Measurements from ENCODE around the gene SOX2. TPM values are rescaled to one million over a fixed set of nuclear protein-coding genes. Genes with fewer than 3 reads are reported as not detected.

SOX2 gene
- total RNA-seq, 2 donors from 2014 or later: 0.33 to 1.3 TPM

GRCh38 chr3:181699171-181699903 lies 12.4 kb upstream of the SOX2 start:
- Histone ChIP-seq H3K36me3 (replicated peaks in 1 of 2; ENCODE audit: insufficient read depth in 1 of 2, low read depth in 2 of 2) (no peaks in the 10 kb centered on the region), H3K27me3 (peaks cover 13 to 74% of the 10 kb centered on the region in 2 donors), H3K4me1 (peaks cover 27% of the 10 kb centered on the region), H3K9me3 (no peaks in the 10 kb centered on the region), H3K4me3 (no peak overlapping the region), H3K27ac (no peak overlapping the region)
- ATAC-seq: no peak
- no peak for DNase-seq
- WGBS, 2 donors: 15 to 23% methylated on average over 14 of the region's 14 CpGs
- TF ChIP-seq, protein P1, sequence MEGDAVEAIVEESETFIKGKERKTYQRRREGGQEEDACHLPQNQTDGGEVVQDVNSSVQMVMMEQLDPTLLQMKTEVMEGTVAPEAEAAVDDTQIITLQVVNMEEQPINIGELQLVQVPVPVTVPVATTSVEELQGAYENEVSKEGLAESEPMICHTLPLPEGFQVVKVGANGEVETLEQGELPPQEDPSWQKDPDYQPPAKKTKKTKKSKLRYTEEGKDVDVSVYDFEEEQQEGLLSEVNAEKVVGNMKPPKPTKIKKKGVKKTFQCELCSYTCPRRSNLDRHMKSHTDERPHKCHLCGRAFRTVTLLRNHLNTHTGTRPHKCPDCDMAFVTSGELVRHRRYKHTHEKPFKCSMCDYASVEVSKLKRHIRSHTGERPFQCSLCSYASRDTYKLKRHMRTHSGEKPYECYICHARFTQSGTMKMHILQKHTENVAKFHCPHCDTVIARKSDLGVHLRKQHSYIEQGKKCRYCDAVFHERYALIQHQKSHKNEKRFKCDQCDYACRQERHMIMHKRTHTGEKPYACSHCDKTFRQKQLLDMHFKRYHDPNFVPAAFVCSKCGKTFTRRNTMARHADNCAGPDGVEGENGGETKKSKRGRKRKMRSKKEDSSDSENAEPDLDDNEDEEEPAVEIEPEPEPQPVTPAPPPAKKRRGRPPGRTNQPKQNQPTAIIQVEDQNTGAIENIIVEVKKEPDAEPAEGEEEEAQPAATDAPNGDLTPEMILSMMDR (IDR thresholded peaks at IDR 0.05): no peak
- TF ChIP-seq POLR2A (IDR thresholded peaks at IDR 0.05): no peak
- intact Hi-C loops (cut with DNase I): no loop called here

- 10% methylated on average over 17 of the region's 17 CpGs for WGBS, 2 donors
- Histone ChIP-seq H3K4me1 (peaks cover 22% of the 10 kb centered on the region), H3K4me3 (no peak overlapping the region), H3K9me3 (no peaks in the 10 kb centered on the region), H3K36me3 (replicated peaks in 1 of 2; ENCODE audit: insufficient read depth in 1 of 2, low read depth in 2 of 2) (no peaks in the 10 kb centered on the region), H3K27me3 (peaks cover 13 to 77% of the 10 kb centered on the region in 2 donors), H3K27ac (no peak overlapping the region)
- ATAC-seq: peak; percentile 74
- peak; percentile 68 to 72 (median 70) for DNase-seq
- TF ChIP-seq POLR2A (IDR thresholded peaks at IDR 0.05): no peak
- TF ChIP-seq, protein P1 (IDR thresholded peaks at IDR 0.05): peak; percentile 75 to 93 (median 82)
- intact Hi-C loops (cut with DNase I): no loop called here
Measured at GRCh38 chr3:181700168-181701087, 11.3 kb upstream of the SOX2 start.

GRCh38 chr3:181701096-181701495 lies 10.6 kb upstream of the SOX2 start:
- 5 to 6% methylated on average over 5 of the region's 5 CpGs for WGBS, 2 donors
- H3K4me3 ChIP-seq: no peak overlapping the region
- H3K27ac ChIP-seq: no peak overlapping the region

GRCh38 chr3:181703601-181704420 lies 7.9 kb upstream of the SOX2 start:
- no peak overlapping the region for H3K27ac ChIP-seq
- ATAC-seq: no peak
- no peak overlapping the region for H3K4me3 ChIP-seq
- H3K4me1 ChIP-seq: peaks cover 10% of the 10 kb centered on the region
- DNase-seq: no peak
- H3K9me3 ChIP-seq: no peaks in the 10 kb centered on the region
- TF ChIP-seq, protein P1 (IDR thresholded peaks at IDR 0.05): no peak
- TF ChIP-seq POLR2A (IDR thresholded peaks at IDR 0.05): no peak
- 7 to 8% methylated on average over 30 to 44 of the region's 44 CpGs for WGBS, 2 donors
- H3K27me3 ChIP-seq: peaks cover 13 to 62% of the 10 kb centered on the region in 2 donors
- intact Hi-C loops (cut with DNase I): no loop called here
- no peaks in the 10 kb centered on the region for H3K36me3 ChIP-seq (replicated peaks in 1 of 2; ENCODE audit: insufficient read depth in 1 of 2, low read depth in 2 of 2)

More at GRCh38 chr3:181701096-181701495, 10.6 kb upstream of the SOX2 start:
- intact Hi-C loops (cut with DNase I): no loop called here
- Histone ChIP-seq H3K9me3 (no peaks in the 10 kb centered on the region), H3K4me1 (peaks cover 15% of the 10 kb centered on the region), H3K27me3 (peaks cover 13 to 72% of the 10 kb centered on the region in 2 donors), H3K36me3 (replicated peaks in 1 of 2; ENCODE audit: insufficient read depth in 1 of 2, low read depth in 2 of 2) (no peaks in the 10 kb centered on the region)
- DNase-seq (no peak), ATAC-seq (no peak)
- TF ChIP-seq, protein P1 (IDR thresholded peaks at IDR 0.05): no peak
- no peak for TF ChIP-seq POLR2A (IDR thresholded peaks at IDR 0.05)
